Activated CD8-positive, alpha-beta T cell treated with anti-CD3 and anti-CD28 coated beads, Interleukin-2, amount 10 ng/mL, durations not matched to agents 7 days and 5 days (primary cell): ENCODE results near the gene SH3PXD2A. TPM values are rescaled to one million over a fixed set of nuclear protein-coding genes. Genes with fewer than 3 reads are reported as not detected.

Experiments
- ATAC-seq: fragments of 150-1000 bp; cut with Tn5 transposase; one replicate; pipeline ENCODE4 v1.10.0; 2021; ENCODE audit warnings: moderate library complexity
- CTCF ChIA-PET: fragments of 350-600 bp; sonication (Branson Sonifier 250); formaldehyde crosslinking; loops from one replicate; lab custom pipeline; 2021; ENCODE audit warnings: antibody characterized with exemption; lab: Charles Lee
- POLR2A ChIA-PET: fragments of 350-600 bp; sonication (Branson Sonifier 250); formaldehyde crosslinking; loops from one replicate; lab custom pipeline; 2021; ENCODE audit warnings: antibody characterized with exemption; lab: Charles Lee
- DNase-seq: peaks from one replicate; pipeline ENCODE4 v3.0.0-alpha.2; 2020
- H3K27ac Mint-ChIP-seq: one replicate; pipeline ENCODE4 v1.8.0; 2021; ENCODE audit warnings: mild to moderate bottlenecking, mixed read lengths
- H3K27me3 Mint-ChIP-seq: one replicate; pipeline ENCODE4 v1.8.0; 2021; ENCODE audit warnings: low read depth, mixed read lengths
- H3K36me3 Mint-ChIP-seq: one replicate; pipeline ENCODE4 v1.8.0; 2021; ENCODE audit warnings: low read depth, mixed read lengths
- H3K4me1 Mint-ChIP-seq: one replicate; pipeline ENCODE4 v1.8.0; 2021; ENCODE audit warnings: low read depth, mixed read lengths
- H3K4me3 Mint-ChIP-seq: one replicate; pipeline ENCODE4 v1.8.0; 2021; ENCODE audit warnings: mild to moderate bottlenecking, mixed read lengths
- H3K9me3 Mint-ChIP-seq: one replicate; pipeline ENCODE4 v1.8.0; 2022; ENCODE audit warnings: mixed read lengths; ENCODE audit not compliant: insufficient read depth
- total RNA-seq, 2 experiments: library from RNA; stranded (reverse); gene quantifications; one replicate each; pipeline ENCODE4 v1.2.3, GENCODE V29; 2021

The SH3PXD2A gene
- total RNA-seq, 2 experiments from 2014 or later, result 8.5 to 9.4 TPM

DNA sequence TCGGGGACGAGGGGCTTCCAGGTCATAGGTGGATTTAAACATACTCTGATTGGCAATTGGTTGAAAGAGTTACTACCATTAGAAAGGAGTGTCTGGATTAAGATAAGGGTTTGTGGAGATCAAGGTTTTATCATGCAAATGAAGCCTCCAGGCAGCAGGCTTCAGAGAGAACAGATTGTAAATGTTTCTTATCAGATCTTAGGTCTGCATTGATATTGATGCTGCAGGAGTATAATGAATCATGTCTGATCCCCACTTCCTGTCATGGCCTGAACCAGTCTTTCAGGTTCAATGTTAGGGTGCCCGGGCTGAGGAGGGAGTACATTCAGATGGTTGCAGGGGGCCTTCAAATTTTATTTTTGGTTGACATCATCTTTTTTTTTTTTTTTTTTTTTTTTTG, 51.4 kb downstream of the SH3PXD2A start:
- no peaks in the 10 kb centered on the region for H3K9me3 Mint-ChIP-seq
- ChIA-PET POLR2A (no interaction called here), CTCF (interaction anchor here (0.8 to 2.2 kb wide), 3 partner anchors 10 to 91 kb away, joined by 3 to 6 read pairs (median 4); no protein-coding TSS in a partner anchor)
- H3K27ac Mint-ChIP-seq, result no peak overlapping the region
- peak; percentile 44 for DNase-seq
- H3K27me3 Mint-ChIP-seq, result peaks cover 1% of the 10 kb centered on the region
- H3K4me3 Mint-ChIP-seq, result no peak overlapping the region
- peak; percentile 47 for ATAC-seq
- H3K4me1 Mint-ChIP-seq, result peaks cover 29% of the 10 kb centered on the region
- H3K36me3 Mint-ChIP-seq, result no peaks in the 10 kb centered on the region

DNA sequence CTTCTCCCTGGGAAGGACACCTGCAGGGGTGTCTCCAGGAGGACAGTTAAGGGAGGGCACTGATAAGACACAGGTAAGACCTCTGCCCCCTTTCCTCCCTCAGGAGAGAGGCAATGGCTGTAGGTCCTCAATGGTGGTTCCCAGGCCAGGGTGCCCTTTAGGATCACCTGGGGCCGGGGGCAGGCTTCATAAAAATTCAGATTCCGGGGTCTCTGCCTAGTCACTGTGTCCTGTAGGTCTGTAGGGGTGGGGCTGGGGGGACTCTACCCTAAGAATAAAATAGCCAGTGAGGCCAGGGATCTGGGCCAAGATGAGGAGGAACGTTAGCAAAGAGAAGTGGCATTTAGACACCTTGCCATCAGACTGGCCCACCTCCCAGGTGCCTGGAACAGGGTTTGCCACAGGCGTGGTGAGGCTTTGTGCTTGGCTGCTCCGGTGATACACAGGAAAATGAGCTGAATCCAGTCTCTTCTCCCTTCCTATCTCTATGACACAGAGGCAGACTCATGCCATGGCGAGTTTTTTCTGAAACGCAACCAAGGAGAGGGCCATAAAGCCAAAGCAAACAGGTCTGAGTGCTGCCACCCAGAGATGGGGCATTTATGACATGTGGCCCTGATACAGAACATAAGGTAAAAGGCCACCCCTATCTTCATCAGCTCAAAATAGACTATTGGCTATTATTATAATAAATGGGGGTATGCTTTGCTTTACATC, 52.6 kb downstream of the SH3PXD2A start:
- Mint-ChIP-seq H3K4me3 (no peak overlapping the region), H3K9me3 (no peaks in the 10 kb centered on the region), H3K27me3 (peaks cover 1% of the 10 kb centered on the region), H3K27ac (no peak overlapping the region), H3K4me1 (peaks cover 29% of the 10 kb centered on the region), H3K36me3 (no peaks in the 10 kb centered on the region)
- POLR2A ChIA-PET, result no interaction called here
- ATAC-seq, result no peak
- DNase-seq, result no peak
- CTCF ChIA-PET, result interaction anchor here (0.8 to 2.2 kb wide), 6 partner anchors 11 to 90 kb away, joined by 3 to 6 read pairs (median 4); no protein-coding TSS in a partner anchor

DNA sequence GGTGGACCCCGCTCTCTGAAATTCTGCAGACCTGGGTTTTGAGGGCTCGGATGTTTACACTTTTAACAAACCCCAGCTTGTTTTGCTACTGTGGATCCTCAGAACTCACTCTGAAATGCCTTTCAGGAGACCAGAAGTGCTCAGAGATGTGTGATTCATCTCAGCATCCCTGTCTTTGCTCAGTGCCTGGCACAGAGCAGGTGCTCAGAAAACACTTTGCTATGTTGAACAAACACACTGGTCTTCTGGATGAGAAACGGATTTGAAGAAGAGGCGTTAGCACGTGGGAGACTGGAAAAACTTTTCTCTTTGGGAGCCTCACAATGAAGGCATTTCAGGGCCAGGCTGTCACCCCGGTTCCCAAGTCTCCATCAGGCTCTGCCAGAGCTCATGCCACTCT, 53.3 kb downstream of the SH3PXD2A start:
- no peak overlapping the region for H3K4me3 Mint-ChIP-seq
- DNase-seq, result no peak
- no peaks in the 10 kb centered on the region for H3K36me3 Mint-ChIP-seq
- peaks cover 3% of the 10 kb centered on the region for H3K27me3 Mint-ChIP-seq
- H3K27ac Mint-ChIP-seq, result no peak overlapping the region
- ChIA-PET POLR2A (interaction anchor here (0.7 kb wide), 1 partner anchor 320 kb away, joined by 4 read pairs; the partner anchor contains the start of gene SFR1), CTCF (interaction anchor here (1.2 kb wide), 1 partner anchor 13 kb away, joined by 3 read pairs; no protein-coding TSS in a partner anchor)
- H3K9me3 Mint-ChIP-seq, result no peaks in the 10 kb centered on the region
- peaks cover 29% of the 10 kb centered on the region for H3K4me1 Mint-ChIP-seq
- no peak for ATAC-seq

DNA sequence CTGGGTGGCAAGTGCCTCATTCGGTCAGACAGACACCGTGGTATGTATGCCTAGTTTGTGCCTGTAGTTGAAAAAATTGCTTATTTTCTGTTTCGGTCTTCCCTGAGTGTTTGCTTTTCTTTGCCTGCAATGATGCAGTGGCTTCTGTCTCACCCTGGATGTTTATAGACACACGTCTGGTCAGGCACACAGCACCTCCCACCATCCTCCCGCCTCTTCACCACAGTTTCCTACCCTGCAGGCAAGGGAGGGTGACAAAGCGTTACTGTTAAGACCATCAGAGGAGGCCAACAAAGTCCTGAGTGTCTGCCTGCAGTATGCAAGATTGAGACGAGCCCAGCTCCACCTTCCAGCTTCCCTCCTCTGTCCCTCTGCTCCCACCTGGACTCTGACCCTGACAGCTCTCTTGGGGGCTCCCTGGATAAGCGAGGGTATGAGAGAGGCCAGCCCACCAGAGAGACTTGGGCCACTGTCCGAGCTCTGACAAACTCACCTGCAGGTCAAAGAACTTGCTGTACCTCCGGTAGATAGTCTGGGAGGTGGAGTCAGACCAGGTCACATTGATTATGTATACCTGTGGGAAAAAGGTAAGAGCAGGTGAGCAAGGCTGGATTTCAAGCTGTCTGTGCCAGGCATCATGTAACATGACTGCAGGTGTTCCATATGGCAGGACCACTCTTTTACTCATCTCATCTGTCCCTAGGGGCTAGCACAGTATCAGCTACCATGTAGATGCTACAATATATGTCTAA, 54.4 kb downstream of the SH3PXD2A start:
- Mint-ChIP-seq H3K27me3 (peaks cover 7% of the 10 kb centered on the region), H3K27ac (peak overlapping the region; percentile 76), H3K4me1 (peaks cover 29% of the 10 kb centered on the region), H3K9me3 (no peaks in the 10 kb centered on the region), H3K36me3 (no peaks in the 10 kb centered on the region), H3K4me3 (peak overlapping the region; percentile 26)
- ChIA-PET CTCF (interaction anchor here (1.2 kb wide), 1 partner anchor 14 kb away, joined by 3 read pairs; no protein-coding TSS in a partner anchor), POLR2A (interaction anchor here (0.8 kb wide), 1 partner anchor 321 kb away, joined by 3 read pairs; the partner anchor contains the start of gene SFR1)
- DNase-seq (peak; percentile 81), ATAC-seq (peak; percentile 93)

DNA sequence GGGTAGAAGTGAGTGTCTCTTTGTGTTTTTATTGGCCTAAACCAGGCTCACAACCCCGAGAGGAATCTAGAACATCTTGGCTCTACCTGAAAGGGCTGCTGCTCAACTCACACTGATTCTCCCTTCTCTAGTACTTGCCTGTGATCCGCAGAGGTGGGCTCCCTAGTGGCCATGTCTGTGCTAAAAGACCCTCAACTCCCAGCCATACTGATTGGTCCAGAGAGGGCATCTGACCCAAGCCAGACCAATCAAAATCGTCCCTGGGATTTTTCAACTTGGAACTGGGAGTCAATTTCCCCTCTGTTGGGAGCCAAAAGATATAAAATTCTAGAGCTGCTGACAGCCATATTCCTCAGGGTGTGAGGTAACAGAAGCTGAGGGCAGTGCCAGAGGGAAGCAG, 55.3 kb downstream of the SH3PXD2A start:
- Mint-ChIP-seq H3K4me3 (peak overlapping the region; percentile 26), H3K27ac (peak overlapping the region; percentile 19), H3K27me3 (peaks cover 7% of the 10 kb centered on the region), H3K4me1 (peaks cover 29% of the 10 kb centered on the region), H3K36me3 (no peaks in the 10 kb centered on the region), H3K9me3 (no peaks in the 10 kb centered on the region)
- POLR2A ChIA-PET, result interaction anchor here (0.8 kb wide), 1 partner anchor 322 kb away, joined by 3 read pairs; the partner anchor contains the start of gene SFR1
- CTCF ChIA-PET, result no interaction called here
- DNase-seq (no peak), ATAC-seq (no peak)

DNA sequence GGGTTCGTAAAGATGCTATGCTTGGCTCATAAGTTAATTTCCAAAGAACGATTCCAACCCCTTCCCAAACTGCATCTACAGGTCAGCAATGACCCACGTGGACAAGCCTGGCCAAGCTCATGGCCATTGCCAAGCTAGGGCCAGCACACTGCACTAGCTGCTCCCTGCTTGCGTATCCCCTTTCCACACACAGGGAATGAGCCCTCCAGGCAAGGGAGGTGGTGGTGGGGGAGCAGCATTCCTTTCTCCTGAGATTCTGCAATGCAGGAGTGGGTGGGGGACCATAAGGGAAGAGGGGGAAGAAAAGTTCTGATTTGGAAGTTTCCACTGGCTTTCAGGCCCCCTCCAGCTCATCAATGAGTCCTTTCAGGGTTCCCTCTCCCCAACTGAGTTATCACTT, 56.0 kb downstream of the SH3PXD2A start:
- Mint-ChIP-seq H3K27ac (peak overlapping the region; percentile 19), H3K9me3 (no peaks in the 10 kb centered on the region), H3K36me3 (no peaks in the 10 kb centered on the region), H3K4me3 (no peak overlapping the region), H3K27me3 (peaks cover 7% of the 10 kb centered on the region), H3K4me1 (peaks cover 29% of the 10 kb centered on the region)
- no peak for ATAC-seq
- ChIA-PET CTCF (no interaction called here), POLR2A (no interaction called here)
- DNase-seq, result no peak

DNA sequence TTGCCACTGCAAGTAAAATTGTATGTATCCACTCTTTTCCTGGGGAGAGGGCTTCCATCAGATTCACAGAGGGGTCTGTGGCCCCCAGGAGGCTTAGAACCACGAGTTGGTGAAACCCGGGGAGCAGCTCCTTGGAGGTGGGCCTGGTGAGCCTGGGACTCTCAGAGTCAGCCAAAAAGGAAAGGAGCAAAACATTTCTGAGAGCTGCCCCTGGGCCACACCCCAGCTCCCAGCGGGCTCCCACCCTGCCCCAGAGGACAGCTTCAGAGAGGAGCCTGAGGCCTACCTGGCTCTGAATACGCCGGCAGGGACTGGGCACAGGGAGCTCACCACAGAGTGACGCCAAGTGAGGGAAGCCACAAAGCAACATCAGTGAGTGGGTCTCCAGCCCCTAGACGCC, 56.9 kb downstream of the SH3PXD2A start:
- H3K27ac Mint-ChIP-seq, result no peak overlapping the region
- H3K36me3 Mint-ChIP-seq, result no peaks in the 10 kb centered on the region
- no peaks in the 10 kb centered on the region for H3K9me3 Mint-ChIP-seq
- no peak for ATAC-seq
- peaks cover 23% of the 10 kb centered on the region for H3K4me1 Mint-ChIP-seq
- ChIA-PET CTCF (no interaction called here), POLR2A (no interaction called here)
- no peak overlapping the region for H3K4me3 Mint-ChIP-seq
- peaks cover 13% of the 10 kb centered on the region for H3K27me3 Mint-ChIP-seq
- DNase-seq, result no peak

DNA sequence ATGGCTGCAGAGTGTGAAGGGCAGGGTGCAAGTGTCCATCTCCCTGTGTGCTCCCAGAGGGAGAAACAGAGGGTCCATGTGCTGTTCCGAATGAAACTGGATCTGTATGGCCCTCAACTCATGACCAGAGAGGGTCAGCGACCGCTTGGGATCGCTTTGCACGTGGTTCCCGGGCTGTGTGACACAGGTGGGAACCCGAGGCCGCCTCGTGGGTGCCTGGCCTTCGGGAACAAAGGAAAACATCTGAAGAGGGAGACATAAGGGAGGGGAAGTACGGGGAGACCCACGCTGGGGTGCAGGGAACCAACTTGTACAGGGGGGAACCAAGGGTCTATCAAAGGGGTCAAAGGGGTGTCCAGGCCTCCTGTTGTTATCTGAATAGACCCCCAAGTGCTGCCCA, 57.5 kb downstream of the SH3PXD2A start:
- Mint-ChIP-seq H3K4me1 (peaks cover 19% of the 10 kb centered on the region), H3K4me3 (no peak overlapping the region), H3K27me3 (peaks cover 14% of the 10 kb centered on the region), H3K27ac (no peak overlapping the region), H3K36me3 (no peaks in the 10 kb centered on the region), H3K9me3 (no peaks in the 10 kb centered on the region)
- no peak for ATAC-seq
- DNase-seq, result no peak
- CTCF ChIA-PET, result no interaction called here
- POLR2A ChIA-PET, result no interaction called here

DNA sequence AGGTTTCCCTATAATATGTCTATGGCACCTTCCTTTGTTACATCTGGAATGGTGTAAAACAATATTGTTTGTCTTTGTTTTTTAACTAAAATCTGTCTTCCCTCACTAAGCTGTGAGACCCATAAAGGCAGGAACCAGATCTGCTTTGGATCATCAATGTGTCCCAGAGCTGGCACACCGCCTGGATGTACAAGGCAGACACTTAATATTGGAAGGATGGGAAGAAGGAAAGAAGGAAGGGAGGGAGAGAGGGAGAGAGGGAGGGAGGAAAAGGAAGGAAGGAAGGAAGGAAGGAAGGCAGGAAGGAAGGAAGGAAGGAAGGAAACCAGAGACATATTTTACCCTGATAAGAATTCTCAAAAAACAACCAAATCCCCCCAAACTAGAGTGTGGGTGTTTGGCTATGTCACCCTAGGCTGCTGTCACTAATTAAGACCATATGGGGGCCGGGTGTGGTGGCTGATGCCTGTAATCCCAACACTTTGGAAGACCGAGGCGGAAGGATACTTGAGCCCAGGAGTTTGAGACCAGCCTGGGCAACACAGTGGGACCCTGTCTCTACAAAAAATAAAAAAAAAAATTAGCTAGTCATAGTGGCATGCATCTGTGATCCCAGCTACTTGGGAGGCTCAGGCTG, 59.6 kb downstream of the SH3PXD2A start:
- ATAC-seq, result no peak
- DNase-seq, result no peak
- POLR2A ChIA-PET, result no interaction called here
- H3K27me3 Mint-ChIP-seq, result peaks cover 12% of the 10 kb centered on the region
- H3K9me3 Mint-ChIP-seq, result no peaks in the 10 kb centered on the region
- no peaks in the 10 kb centered on the region for H3K36me3 Mint-ChIP-seq
- no peak overlapping the region for H3K27ac Mint-ChIP-seq
- no peak overlapping the region for H3K4me3 Mint-ChIP-seq
- H3K4me1 Mint-ChIP-seq, result peaks cover 13% of the 10 kb centered on the region
- CTCF ChIA-PET, result no interaction called here

DNA sequence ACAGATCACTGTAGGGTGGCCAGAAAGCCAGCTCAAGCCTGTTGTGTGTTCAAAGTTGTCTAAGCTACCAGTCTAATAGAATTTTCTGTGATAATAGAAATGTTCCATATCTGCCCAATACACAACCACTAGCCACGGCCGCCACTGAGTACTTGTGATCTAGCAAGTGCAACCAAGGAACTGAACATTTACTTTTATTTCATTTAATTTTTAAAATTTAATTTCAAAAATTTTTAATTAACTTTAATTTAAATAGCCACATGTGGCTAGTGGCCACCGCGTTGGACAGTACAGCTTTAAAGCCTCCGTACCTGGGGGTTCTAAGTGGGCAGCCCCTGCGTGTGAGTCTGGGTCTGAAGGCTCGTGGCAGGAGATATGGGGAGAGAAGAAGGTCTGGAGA, 60.4 kb downstream of the SH3PXD2A start:
- CTCF ChIA-PET, result no interaction called here
- POLR2A ChIA-PET, result no interaction called here
- Mint-ChIP-seq H3K9me3 (no peaks in the 10 kb centered on the region), H3K36me3 (no peaks in the 10 kb centered on the region), H3K27ac (no peak overlapping the region), H3K27me3 (peaks cover 12% of the 10 kb centered on the region), H3K4me1 (peaks cover 5% of the 10 kb centered on the region), H3K4me3 (no peak overlapping the region)
- DNase-seq (no peak), ATAC-seq (no peak)

DNA sequence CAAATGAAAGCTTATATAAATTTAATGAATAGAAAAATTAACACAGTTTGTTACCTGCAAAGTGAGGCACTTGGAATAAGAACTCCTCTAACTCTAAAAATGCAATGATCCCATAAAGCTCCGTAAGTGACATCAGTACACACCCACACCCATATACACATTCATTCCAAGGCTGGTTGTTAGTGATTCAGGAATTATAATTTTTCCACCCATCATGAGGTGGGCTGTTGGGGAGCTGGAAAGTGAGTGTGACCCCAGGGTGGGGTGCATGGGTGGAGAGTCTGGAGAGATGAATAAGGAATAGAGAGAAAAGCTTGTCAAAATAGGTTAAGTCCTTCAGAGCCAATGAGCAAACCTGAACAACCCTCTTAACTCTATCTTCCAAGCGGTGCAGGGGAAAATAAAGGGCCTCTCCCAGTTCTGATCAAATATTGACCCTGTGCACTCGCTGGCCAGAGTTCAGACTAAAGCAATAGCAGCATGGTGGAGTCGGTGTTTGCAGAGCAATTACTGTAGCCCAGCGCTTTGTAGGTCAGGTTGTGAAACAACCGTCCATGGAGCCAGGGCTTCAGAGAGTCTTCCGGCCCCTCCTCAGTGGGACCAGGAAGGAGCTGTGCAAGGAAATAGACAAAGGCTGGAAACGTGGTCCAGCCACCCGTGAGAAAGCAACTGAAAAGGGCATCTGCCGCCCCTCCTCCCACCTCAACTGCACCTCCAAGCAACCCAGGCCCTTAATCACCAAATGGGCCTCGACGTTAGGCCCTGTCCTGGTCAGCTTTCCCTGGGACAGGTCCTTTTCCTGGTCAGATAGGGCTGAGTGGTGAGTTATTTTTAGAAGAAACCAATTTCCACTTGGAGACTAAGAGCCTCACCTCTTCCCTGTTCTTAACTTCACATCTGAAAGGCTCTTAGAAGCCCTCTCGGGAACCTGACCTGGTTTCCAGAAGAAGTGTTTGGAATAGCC, 61.2 kb downstream of the SH3PXD2A start:
- Mint-ChIP-seq H3K4me3 (no peak overlapping the region), H3K36me3 (no peaks in the 10 kb centered on the region), H3K4me1 (no peaks in the 10 kb centered on the region), H3K9me3 (no peaks in the 10 kb centered on the region), H3K27ac (no peak overlapping the region), H3K27me3 (peaks cover 12% of the 10 kb centered on the region)
- POLR2A ChIA-PET, result no interaction called here
- ATAC-seq, result no peak
- CTCF ChIA-PET, result interaction anchor here (1.2 kb wide), 1 partner anchor 20 kb away, joined by 4 read pairs; no protein-coding TSS in a partner anchor
- no peak for DNase-seq
